ENCODE results near the gene CHRM4.

CHRM4 gene

GRCh38 chr11:46417711-46418110 lies 26.1 kb upstream of the CHRM4 start:
- TF ChIP-seq EZH2phosphoT487 (conservative IDR thresholded peaks at IDR 0.05; ENCODE audit: low read length) (no peak), CTCF (IDR thresholded peaks at IDR 0.05; ENCODE audit: insufficient read depth, low read length, poor library complexity, severe bottlenecking) (no peak)
- H3F3A ChIP-seq (ENCODE audit: insufficient read depth): no peaks in the 10 kb centered on the region
- no peak overlapping the region for H3K9ac ChIP-seq (ENCODE audit: low read length)
- H3K9me2 ChIP-seq (replicated peaks; ENCODE audit: insufficient read depth, low read length): no peaks in the 10 kb centered on the region
- H3K4me2 ChIP-seq (ENCODE audit: low read depth, low read length, poor library complexity, severe bottlenecking): no peak overlapping the region
- H3K9me3 ChIP-seq (ENCODE audit: insufficient read depth, low read length): no peaks in the 10 kb centered on the region
- no peaks in the 10 kb centered on the region for H4K20me1 ChIP-seq (ENCODE audit: low read depth, low read length)
- no peaks in the 10 kb centered on the region for H3K79me2 ChIP-seq (ENCODE audit: insufficient read depth, low read length)
- H3K36me3 ChIP-seq (ENCODE audit: low read length): 0 out of 2 replicates have a peak, but pooled peaks cover 3% of the 10 kb centered on the region
- no peak overlapping the region for H3K27ac ChIP-seq (ENCODE audit: low read depth, low read length)
- no peaks in the 10 kb centered on the region for H3K27me3 ChIP-seq (ENCODE audit: low read length)
- no peak overlapping the region for H3K4me3 ChIP-seq (ENCODE audit: insufficient read depth, low read length, poor library complexity, severe bottlenecking)
- no peak overlapping the region for H2AFZ ChIP-seq (ENCODE audit: low read depth, low read length, severe bottlenecking)

- Histone ChIP-seq H3K9me2 (replicated peaks; ENCODE audit: insufficient read depth, low read length) (no peaks in the 10 kb centered on the region), H3K36me3 (ENCODE audit: low read length) (0 out of 2 replicates have a peak, but pooled peaks cover 3% of the 10 kb centered on the region), H3F3A (ENCODE audit: insufficient read depth) (no peaks in the 10 kb centered on the region), H3K4me3 (ENCODE audit: insufficient read depth, low read length, poor library complexity, severe bottlenecking) (no peak overlapping the region), H3K9ac (ENCODE audit: low read length) (no peak overlapping the region), H3K4me2 (ENCODE audit: low read depth, low read length, poor library complexity, severe bottlenecking) (no peak overlapping the region), H2AFZ (ENCODE audit: low read depth, low read length, severe bottlenecking) (no peak overlapping the region), H3K27ac (ENCODE audit: low read depth, low read length) (no peak overlapping the region), H4K20me1 (ENCODE audit: low read depth, low read length) (no peaks in the 10 kb centered on the region), H3K27me3 (ENCODE audit: low read length) (no peaks in the 10 kb centered on the region), H3K9me3 (ENCODE audit: insufficient read depth, low read length) (no peaks in the 10 kb centered on the region), H3K79me2 (ENCODE audit: insufficient read depth, low read length) (no peaks in the 10 kb centered on the region)
- TF ChIP-seq EZH2phosphoT487 (conservative IDR thresholded peaks at IDR 0.05; ENCODE audit: low read length): no peak
- no peak for TF ChIP-seq CTCF (IDR thresholded peaks at IDR 0.05; ENCODE audit: insufficient read depth, low read length, poor library complexity, severe bottlenecking)
Measured at GRCh38 chr11:46414879-46415278, 23.3 kb upstream of the CHRM4 start.

GRCh38 chr11:46414466-46414796 lies 22.9 kb upstream of the CHRM4 start:
- no peak overlapping the region for H3K4me2 ChIP-seq (ENCODE audit: low read depth, low read length, poor library complexity, severe bottlenecking)
- no peaks in the 10 kb centered on the region for H3K27me3 ChIP-seq (ENCODE audit: low read length)
- no peaks in the 10 kb centered on the region for H4K20me1 ChIP-seq (ENCODE audit: low read depth, low read length)
- H3K9ac ChIP-seq (ENCODE audit: low read length): no peak overlapping the region
- H3K27ac ChIP-seq (ENCODE audit: low read depth, low read length): no peak overlapping the region
- no peaks in the 10 kb centered on the region for H3K9me3 ChIP-seq (ENCODE audit: insufficient read depth, low read length)
- H3K79me2 ChIP-seq (ENCODE audit: insufficient read depth, low read length): no peaks in the 10 kb centered on the region
- H3F3A ChIP-seq (ENCODE audit: insufficient read depth): no peaks in the 10 kb centered on the region
- no peak overlapping the region for H3K4me3 ChIP-seq (ENCODE audit: insufficient read depth, low read length, poor library complexity, severe bottlenecking)
- H3K9me2 ChIP-seq (replicated peaks; ENCODE audit: insufficient read depth, low read length): no peaks in the 10 kb centered on the region
- 0 out of 2 replicates have a peak, but pooled peaks cover 3% of the 10 kb centered on the region for H3K36me3 ChIP-seq (ENCODE audit: low read length)
- no peak overlapping the region for H2AFZ ChIP-seq (ENCODE audit: low read depth, low read length, severe bottlenecking)
- TF ChIP-seq CTCF (IDR thresholded peaks at IDR 0.05; ENCODE audit: insufficient read depth, low read length, poor library complexity, severe bottlenecking) (no peak), EZH2phosphoT487 (conservative IDR thresholded peaks at IDR 0.05; ENCODE audit: low read length) (no peak)

Measured in SU-DHL-6 (cell line).